RPMI8226 (cell line): Measurements from ENCODE around the gene ITPKA.
A peak's percentile ranks its signal among the peaks of the same experiment; 100 is the strongest.
"Not testable (repeated sequence)": the region's sequence is repeated elsewhere in the genome, so short reads cannot be mapped to it uniquely, and the experiment has no call there.

Experiments
- DNase-seq: peaks from one replicate; pipeline ENCODE4 v3.0.0-alpha.2; 2015

ITPKA gene

DNA sequence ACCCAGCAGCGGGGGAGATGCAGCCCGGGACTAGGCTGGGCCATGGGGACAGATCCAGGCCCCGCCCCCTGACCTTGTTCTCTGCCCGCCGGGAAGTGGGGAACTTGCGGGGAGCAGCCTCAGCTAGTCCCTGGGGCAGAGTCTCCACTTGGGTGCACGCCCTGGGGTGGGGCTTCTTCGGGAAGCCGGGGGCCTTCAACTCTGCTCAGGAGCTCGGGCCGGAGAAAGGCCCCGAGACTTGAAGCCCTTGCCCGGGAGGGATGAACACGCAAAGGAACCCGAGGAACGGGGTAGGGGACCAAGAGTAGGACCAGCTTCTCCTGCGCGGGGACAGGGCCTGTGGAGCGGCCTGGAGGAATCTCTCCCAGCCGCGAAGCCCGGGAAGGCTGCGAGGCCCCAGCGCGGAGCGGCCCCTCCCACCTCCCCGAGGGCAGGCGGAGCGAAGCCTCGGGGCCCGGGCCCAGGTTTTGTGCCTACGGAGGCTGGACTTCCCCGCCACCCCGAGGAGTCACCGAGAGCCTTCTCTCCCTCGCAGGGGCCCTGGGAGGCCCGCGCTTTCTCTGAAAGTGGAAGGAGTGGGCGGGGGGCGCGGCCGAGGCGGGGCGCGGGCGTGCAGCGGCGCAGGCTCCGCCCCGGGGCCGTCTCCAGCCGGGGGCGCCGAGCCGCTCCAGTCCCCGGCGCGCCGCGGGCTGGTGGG, at the start of gene ITPKA:
Gene ITPKA, plus strand, starts transcription at position 670 of the 697 bp plus-strand sequence. CDS start 54 bp downstream, outside the sequence.
- DNase-seq = peak; percentile 72

- DNase-seq = no peak
Measured at GRCh38 chr15:41445399-41445798, 48.3 kb upstream of the ITPKA start.

DNA sequence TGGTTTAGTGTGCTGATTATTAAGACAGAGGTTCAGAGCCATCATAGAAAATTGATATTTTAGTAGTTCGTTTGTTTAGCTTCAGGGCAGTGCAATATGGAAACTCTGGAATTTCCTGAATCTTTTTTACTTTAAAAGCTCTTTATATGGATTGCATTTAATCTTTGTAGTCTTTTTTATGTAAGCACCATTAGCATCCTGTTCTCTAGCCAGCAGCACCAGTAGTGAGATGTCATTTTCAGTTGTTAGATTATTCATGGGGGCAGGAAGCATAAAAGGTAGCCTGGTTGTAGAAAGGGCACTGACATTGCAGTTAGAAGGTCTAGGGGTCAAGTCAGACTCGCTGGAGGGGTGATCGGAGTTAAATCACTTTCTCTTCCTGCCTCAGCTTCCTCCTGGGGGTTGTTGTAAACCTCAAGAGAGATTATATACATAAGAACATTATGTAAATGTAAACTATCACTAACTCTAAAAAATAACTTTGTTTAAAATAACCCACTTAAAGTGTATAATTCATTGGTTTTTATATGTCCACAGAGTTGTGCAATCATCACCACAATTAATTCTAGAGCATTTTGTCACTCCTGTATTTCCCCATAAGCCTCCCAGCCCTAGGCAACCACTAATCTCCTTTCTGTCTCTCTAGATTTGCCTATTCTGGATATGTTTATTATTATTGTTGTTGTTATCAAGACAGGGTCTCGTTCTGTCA, 31.4 kb upstream of the ITPKA start:
- DNase-seq = no peak

- no peak for DNase-seq
Measured at GRCh38 chr15:41464889-41465580, 28.6 kb upstream of the ITPKA start.

GRCh38 chr15:41465822-41466421, 27.8 kb upstream of the ITPKA start:
- peak; percentile 45 for DNase-seq

DNA sequence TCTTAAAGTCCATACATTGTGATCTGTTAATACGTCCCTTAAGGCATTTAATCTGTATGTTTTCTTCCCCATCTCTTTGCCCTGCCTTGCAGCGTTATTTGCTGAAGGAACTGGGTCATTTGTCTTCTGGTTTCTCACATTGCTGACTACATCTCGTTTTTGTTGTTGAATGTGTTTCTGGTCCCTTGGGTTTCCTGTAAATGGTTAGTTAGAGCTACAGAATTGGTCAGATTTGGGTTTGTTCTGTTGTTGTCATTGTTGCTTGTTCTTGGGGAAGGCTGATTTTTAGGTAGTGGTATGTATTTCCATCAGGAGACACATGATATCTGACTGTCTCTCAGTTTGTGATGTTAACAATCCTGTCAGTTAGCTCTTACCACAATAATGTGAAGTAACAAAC, 27.0 kb upstream of the ITPKA start:
- DNase-seq = no peak

DNA sequence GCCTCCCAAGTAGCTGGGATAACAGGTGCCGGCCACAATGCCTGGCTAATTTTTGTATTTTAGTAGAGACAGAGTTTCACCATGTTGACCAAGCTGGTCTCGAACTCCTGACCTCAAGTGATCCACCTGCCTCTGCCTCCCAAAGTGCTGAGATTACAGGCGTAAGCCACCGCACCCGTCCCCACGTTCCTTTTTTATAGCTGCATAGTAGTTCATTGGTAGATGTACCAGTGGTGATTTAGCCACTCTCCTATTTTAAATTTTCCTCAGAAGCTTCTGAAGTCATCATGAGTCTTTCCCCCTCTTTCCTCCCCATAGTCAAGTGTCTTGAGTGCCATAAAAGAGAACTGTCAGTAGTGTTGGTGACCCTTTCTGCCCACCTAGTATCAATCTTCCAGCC, 24.0 kb upstream of the ITPKA start:
- not testable (repeated sequence) for DNase-seq

- no peak for DNase-seq
Measured at GRCh38 chr15:41473418-41473817, 20.3 kb upstream of the ITPKA start.

- DNase-seq = no peak
Measured at GRCh38 chr15:41474436-41474835, 19.2 kb upstream of the ITPKA start.

DNA sequence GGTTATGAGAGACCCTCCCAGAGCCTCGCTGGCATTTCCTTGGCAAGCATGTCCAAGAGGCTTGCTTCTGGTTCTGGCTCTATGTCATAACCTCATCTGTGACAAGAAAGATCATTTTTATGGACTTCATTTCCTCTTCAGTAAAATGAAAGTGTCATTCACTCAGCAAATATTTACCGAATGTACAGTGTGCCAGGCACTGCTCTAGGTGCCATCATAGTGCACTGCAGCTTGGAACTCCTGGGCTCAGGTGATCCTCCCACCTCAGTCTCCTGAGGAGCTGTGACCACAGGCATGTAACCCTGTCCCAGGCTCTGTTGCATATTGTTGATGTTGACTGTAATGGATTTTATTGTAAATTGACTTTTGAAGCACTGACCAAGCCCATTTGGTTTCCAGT, 18.7 kb upstream of the ITPKA start:
- no peak for DNase-seq

- no peak for DNase-seq
Measured at GRCh38 chr15:41476416-41477048, 17.1 kb upstream of the ITPKA start.

DNA sequence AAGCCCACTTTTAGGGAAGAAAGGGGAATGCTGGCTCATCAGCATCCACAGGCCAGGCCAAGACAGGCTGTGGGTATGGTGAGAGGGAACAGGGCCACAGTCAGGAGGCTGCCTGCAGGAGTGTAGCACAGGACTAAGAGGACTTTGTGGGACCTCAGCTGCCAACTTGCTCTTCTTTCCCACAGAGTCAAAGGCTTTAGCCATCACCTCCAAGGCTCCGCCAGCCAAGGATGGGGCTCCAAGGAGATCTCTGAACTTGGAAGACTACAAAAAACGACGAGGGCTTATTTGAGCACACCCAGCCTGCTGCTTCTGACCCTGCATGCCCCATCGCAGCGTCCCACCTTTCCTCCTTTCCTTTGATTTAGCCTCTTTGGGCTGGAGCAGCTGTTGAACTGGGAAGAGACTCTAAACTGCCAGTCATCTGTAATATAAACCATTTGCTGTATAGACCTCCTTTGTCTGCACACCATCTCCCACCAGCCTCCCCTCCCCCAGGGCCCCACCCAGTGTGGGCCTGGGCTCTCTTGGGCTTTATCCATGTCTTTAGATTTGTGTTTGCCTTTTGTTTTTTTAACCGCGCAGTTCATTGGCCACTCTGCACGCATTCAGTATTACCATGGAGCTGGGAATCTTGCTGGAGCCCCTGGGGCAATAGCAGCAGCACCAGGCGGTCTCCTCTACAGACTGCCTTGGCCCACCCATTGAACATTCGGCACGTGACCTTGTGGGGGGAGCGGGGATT, 13.1 kb upstream of the ITPKA start:
- no peak for DNase-seq

DNA sequence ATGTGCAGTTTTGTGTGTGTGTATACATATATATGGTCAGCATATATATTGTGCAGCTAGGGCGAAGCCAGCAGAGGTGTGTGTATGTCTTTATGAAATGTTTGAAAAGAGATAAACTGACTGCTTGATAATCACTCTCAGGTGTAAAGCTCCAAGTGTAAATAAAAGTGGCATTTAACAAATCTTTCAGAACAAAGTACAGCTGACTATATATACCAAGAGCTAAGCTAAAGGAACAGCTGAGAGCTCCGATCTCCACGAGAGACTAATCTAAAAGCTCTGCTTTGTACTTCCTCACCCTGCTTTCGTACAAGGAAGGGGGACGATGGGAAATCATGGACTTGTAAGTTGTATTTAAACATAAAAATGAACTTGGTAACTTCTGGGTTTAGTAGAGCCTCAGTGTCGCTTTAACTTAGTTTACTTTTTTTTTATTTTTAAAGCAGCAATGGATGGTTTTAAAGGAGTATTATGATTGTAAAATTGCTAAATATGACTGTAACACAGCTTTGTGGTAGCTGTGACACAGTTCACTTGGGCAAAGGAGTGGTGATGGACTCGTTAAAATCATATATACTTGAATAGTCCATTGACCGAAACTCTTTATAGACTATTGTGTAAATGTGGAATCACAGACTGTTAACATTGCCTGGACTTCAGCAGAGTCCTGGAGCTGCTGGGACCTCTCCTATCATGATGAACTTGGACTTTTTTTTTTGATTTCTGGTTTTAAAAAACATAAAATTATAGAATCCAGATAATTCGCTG, 11.4 kb upstream of the ITPKA start:
- DNase-seq = no peak

- DNase-seq = peak; percentile 42
Measured at GRCh38 chr15:41483115-41483514, 10.6 kb upstream of the ITPKA start.

GRCh38 chr15:41483519-41483918, 10.2 kb upstream of the ITPKA start:
- DNase-seq = peak; percentile 43

GRCh38 chr15:41484937-41485625, 8.6 kb upstream of the ITPKA start:
- no peak for DNase-seq

DNA sequence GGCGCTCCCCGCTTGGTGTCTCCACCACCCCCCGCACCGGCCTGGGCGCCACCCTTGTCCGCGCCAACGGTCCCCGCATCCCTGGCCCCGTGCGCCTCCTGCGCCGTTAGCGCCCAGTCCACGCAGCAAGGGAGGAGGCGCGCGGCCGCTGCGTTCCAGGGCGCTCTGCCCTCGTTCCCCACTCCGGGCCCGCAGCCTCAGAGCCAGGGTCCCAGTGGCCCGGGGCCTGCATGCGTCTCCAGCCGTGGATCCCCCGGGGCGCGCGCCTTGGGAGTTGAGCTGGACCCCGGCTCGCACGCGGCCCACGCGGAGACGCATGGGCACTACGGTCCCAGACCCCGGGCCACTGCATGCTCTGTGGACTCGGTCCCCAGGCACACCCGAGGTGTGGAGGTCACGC, 7.4 kb upstream of the ITPKA start:
- no peak for DNase-seq

GRCh38 chr15:41487381-41487780, 6.3 kb upstream of the ITPKA start:
- DNase-seq = no peak

- no peak for DNase-seq
Measured at GRCh38 chr15:41487802-41488201, 5.9 kb upstream of the ITPKA start.

DNA sequence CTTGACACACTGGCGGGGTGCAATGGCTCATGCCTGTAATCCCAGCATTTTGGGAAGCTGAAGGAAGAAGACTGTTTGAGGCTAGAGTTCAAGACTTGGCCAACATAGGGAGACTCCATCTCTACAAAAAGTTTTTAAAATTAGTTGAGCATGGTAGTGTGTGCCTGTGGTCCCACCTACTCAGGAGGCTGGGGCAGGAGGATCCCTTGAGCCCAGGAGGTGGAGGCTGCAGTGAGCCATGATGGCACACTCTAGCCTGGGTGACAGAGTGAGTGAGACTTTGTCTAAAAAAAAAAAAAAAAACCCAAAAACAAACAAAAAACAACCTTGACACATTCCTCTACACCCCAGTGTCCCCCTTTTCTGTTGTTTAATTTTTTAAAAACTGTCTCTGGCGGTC, 4.0 kb upstream of the ITPKA start:
- DNase-seq = no peak

DNA sequence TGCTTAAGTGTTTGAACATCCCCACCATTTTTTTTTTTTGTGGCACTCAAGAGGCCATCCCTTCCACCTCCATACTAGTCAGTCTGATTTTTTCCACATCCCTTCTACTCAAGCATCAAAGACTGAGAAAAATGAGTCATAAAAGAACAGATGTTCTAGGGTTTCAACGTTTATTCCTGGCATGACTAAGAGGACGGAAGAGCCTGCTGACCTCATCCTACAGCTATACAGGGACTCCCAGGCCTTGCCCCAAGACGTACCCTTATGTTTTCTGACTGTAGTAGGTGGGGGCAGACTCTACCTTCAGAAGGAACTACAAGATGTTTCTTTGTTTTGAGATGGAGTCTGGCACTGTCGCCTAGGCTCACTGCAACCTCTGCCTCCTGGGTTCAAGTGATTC, 3.3 kb upstream of the ITPKA start:
- no peak for DNase-seq
